ENCODE results near the gene IFIT1.
"Not testable (repeated sequence)": the region's sequence is repeated elsewhere in the genome, so short reads cannot be mapped to it uniquely, and the experiment has no call there.

Gene IFIT1

DNA sequence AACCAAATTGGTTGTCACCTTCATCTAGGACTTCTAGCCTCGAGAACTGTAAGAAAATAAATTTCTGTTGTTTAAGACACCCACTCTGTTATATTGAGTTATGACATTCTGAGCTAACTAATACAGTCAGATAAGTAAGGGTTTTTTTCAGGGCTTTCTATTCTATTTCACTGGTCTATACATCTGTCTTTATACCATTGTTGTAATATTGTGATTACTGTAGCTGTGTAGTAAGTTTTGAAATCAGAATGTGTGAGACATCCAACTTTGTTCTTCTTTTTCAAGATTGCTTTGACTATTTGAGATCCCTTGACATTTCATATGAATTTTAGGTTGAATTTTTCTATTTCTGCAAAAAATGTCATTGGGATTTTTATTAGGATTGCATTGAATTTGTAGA is 7.5 kb downstream of the IFIT1 start:
- Histone ChIP-seq H3K4me1 (ENCODE audit: control insufficient read depth, insufficient read depth, low read length) (no peaks in the 10 kb centered on the region), H3K36me3 (ENCODE audit: control insufficient read depth, insufficient read depth, low read length) (peaks cover 8% of the 10 kb centered on the region), H3K4me3 (ENCODE audit: insufficient read depth, low read depth, low read length) (no peak overlapping the region), H3K27me3 (ENCODE audit: control insufficient read depth, insufficient read depth, low read length, poor library complexity, severe bottlenecking) (no peaks in the 10 kb centered on the region), H3K27ac (ENCODE audit: insufficient read depth, low read depth, low read length, poor library complexity, severe bottlenecking) (no peak overlapping the region), H3K9me3 (ENCODE audit: control insufficient read depth, low read length) (no peaks in the 10 kb centered on the region)
- 92% methylated on average over 1 of the region's 1 CpG; no CpG with 5 or more reads in 1 of the 2 experiments for WGBS, 2 experiments

DNA sequence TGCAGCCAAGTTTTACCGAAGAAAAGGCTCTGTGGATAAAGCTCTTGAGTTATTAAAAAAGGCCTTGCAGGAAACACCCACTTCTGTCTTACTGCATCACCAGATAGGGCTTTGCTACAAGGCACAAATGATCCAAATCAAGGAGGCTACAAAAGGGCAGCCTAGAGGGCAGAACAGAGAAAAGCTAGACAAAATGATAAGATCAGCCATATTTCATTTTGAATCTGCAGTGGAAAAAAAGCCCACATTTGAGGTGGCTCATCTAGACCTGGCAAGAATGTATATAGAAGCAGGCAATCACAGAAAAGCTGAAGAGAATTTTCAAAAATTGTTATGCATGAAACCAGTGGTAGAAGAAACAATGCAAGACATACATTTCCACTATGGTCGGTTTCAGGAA is 10.6 kb downstream of the IFIT1 start:
- H3K4me1 ChIP-seq (ENCODE audit: control insufficient read depth, insufficient read depth, low read length) = no peaks in the 10 kb centered on the region
- H3K27ac ChIP-seq (ENCODE audit: insufficient read depth, low read depth, low read length, poor library complexity, severe bottlenecking) = no peak overlapping the region
- 79 to 100% methylated on average over 2 of the region's 2 CpGs for WGBS, 2 experiments
- no peaks in the 10 kb centered on the region for H3K27me3 ChIP-seq (ENCODE audit: control insufficient read depth, insufficient read depth, low read length, poor library complexity, severe bottlenecking)
- no peaks in the 10 kb centered on the region for H3K9me3 ChIP-seq (ENCODE audit: control insufficient read depth, low read length)
- peaks cover 8% of the 10 kb centered on the region for H3K36me3 ChIP-seq (ENCODE audit: control insufficient read depth, insufficient read depth, low read length)
- no peak overlapping the region for H3K4me3 ChIP-seq (ENCODE audit: insufficient read depth, low read depth, low read length)

DNA sequence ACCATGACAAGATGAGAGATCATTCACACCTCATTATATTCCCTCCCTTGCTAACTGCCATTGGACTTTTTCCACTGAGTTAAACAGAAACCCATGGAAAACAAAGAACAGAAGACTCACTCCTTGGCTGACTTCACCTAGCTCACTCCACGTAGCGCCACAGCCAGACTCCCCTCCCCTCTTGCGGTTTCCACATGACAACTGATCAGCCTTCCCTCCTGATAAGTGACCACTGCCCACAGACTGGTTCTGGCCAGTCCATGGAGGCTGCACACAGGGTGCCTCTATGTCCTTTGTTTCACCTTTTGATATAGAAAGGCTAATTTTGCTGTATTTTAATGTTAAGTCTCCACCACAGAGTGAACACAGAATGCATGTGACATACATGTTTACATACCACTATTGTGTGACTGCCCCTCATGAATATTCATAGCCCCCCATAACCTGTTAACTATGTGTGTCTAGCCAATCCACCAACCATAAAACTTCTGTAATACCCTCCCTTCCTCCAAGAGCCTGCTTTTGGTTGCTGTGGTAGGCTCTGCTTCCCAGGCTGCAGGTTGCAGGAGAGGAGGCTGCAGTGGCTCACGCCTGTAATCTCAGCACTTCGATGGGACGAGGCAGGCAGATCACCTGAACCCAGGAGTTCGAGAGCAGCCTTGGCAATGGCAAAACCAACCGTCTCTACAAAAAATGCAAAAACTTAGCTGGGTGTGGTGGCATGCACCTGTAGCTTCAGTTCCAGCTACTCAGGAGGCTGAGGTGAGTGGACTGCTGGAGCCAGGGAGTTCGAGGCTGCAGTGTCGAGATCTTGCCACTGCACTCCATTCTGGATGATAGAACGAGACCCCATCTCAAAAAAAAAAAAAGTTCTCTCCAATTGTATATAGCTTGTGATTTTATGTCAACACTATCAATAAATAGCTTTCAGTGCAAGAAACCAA is 12.0 kb downstream of the IFIT1 start:
- Histone ChIP-seq H3K27ac (ENCODE audit: insufficient read depth, low read depth, low read length, poor library complexity, severe bottlenecking) (no peak overlapping the region), H3K36me3 (ENCODE audit: control insufficient read depth, insufficient read depth, low read length) (peaks cover 8% of the 10 kb centered on the region)
- 92 to 93% methylated on average over 11 of the region's 11 CpGs for WGBS, 2 experiments

DNA sequence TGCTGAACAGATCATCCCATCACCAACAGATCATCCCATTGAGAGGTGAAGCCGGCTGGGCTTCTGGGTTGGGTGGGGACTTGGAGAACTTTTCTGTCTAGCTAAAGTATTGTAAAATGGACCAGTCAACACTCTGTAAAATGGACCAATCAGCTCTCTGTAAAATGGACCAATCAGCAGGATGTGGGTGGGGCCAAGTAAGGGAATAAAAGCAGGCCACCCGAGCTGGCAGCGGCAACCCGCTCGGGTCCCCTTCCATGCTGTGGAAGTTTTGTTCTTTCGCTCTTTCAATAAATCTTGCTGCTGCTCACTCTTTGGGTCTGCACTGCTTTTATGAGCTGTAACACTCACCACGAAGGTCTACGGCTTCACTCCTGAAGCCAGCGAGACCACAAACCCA is 13.8 kb downstream of the IFIT1 start:
- WGBS, 2 experiments = 93% methylated on average over 9 of the region's 9 CpGs

More for the DNA sequence above, 12.0 kb downstream of the IFIT1 start:
- H3K4me3 ChIP-seq (ENCODE audit: insufficient read depth, low read depth, low read length) = no peak overlapping the region
- no peaks in the 10 kb centered on the region for H3K4me1 ChIP-seq (ENCODE audit: control insufficient read depth, insufficient read depth, low read length)
- no peaks in the 10 kb centered on the region for H3K27me3 ChIP-seq (ENCODE audit: control insufficient read depth, insufficient read depth, low read length, poor library complexity, severe bottlenecking)
- no peaks in the 10 kb centered on the region for H3K9me3 ChIP-seq (ENCODE audit: control insufficient read depth, low read length)

DNA sequence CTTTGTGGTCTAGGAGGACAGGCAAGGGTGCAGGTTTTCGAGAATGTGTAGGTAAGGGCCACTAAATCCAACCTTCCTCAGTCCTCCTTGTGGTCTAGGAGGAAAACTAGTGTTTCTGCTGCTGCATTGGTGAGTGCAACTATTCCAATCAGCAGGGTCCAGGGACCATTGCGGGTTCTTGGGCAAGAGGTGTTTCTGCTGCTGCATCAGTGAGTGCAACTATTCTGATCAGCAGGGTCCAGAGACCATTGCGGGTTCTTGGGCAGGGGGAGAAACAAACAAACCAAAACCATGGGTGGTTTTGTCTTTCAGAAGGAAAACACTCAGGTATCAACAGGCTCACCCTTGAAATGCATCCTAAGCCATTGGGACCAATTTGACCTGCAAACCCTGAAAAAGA is 15.4 kb downstream of the IFIT1 start:
- not testable (repeated sequence) for H3K4me3 ChIP-seq (ENCODE audit: insufficient read depth, low read depth, low read length); H3K27me3 ChIP-seq (ENCODE audit: control insufficient read depth, insufficient read depth, low read length, poor library complexity, severe bottlenecking); H3K4me1 ChIP-seq (ENCODE audit: control insufficient read depth, insufficient read depth, low read length); H3K36me3 ChIP-seq (ENCODE audit: control insufficient read depth, insufficient read depth, low read length); H3K9me3 ChIP-seq (ENCODE audit: control insufficient read depth, low read length); H3K27ac ChIP-seq (ENCODE audit: insufficient read depth, low read depth, low read length, poor library complexity, severe bottlenecking)
- WGBS, 2 experiments = 96 to 98% methylated on average over 3 of the region's 3 CpGs

More for the DNA sequence above, 13.8 kb downstream of the IFIT1 start:
- not testable (repeated sequence) for H3K36me3 ChIP-seq (ENCODE audit: control insufficient read depth, insufficient read depth, low read length); H3K4me3 ChIP-seq (ENCODE audit: insufficient read depth, low read depth, low read length); H3K27ac ChIP-seq (ENCODE audit: insufficient read depth, low read depth, low read length, poor library complexity, severe bottlenecking); H3K27me3 ChIP-seq (ENCODE audit: control insufficient read depth, insufficient read depth, low read length, poor library complexity, severe bottlenecking); H3K4me1 ChIP-seq (ENCODE audit: control insufficient read depth, insufficient read depth, low read length); H3K9me3 ChIP-seq (ENCODE audit: control insufficient read depth, low read length)

DNA sequence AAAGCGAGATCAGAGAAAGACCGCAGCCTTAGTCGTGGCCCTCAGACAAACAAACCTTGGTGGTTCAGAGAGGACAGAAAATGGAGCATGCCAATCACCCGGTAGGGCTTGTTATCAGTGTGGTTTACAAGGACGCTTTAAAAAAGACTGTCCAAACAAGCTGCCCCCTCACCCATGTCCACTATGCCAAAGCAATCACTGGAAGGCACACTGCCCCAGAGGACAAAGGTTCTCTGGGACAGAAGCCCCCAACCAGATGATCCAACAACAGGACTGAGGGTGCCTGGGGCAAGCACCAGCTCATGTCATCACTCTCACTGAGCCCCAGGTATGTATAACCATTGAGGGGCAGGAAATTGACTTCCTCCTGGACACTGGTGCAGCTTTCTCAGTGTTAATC is 16.9 kb downstream of the IFIT1 start:
- H3K4me1 ChIP-seq (ENCODE audit: control insufficient read depth, insufficient read depth, low read length); H3K36me3 ChIP-seq (ENCODE audit: control insufficient read depth, insufficient read depth, low read length); H3K4me3 ChIP-seq (ENCODE audit: insufficient read depth, low read depth, low read length); H3K27me3 ChIP-seq (ENCODE audit: control insufficient read depth, insufficient read depth, low read length, poor library complexity, severe bottlenecking); H3K27ac ChIP-seq (ENCODE audit: insufficient read depth, low read depth, low read length, poor library complexity, severe bottlenecking); H3K9me3 ChIP-seq (ENCODE audit: control insufficient read depth, low read length): not testable (repeated sequence)
- 93 to 96% methylated on average over 5 of the region's 5 CpGs for WGBS, 2 experiments

DNA sequence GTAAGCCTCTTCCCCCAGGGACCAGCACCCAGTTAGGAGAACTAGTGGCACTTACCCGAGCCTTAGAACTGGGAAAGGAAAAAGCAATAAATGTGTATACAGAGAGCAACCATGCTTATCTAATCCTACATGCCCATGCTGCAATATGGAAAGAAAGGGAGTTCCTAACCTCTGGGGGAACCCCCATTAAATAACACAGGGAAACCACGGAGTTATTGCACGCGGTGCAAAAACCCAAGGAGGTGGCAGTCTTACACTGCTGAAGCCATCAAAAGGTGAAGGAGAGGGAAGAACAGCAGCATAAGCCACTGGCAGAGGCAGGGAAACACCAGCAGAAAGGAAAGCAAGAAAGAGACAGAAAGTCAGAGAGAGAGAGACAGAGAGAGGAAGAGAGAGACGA is 18.1 kb downstream of the IFIT1 start:
- not testable (repeated sequence) for H3K4me3 ChIP-seq (ENCODE audit: insufficient read depth, low read depth, low read length); H3K27ac ChIP-seq (ENCODE audit: insufficient read depth, low read depth, low read length, poor library complexity, severe bottlenecking); H3K4me1 ChIP-seq (ENCODE audit: control insufficient read depth, insufficient read depth, low read length); H3K36me3 ChIP-seq (ENCODE audit: control insufficient read depth, insufficient read depth, low read length); H3K9me3 ChIP-seq (ENCODE audit: control insufficient read depth, low read length); H3K27me3 ChIP-seq (ENCODE audit: control insufficient read depth, insufficient read depth, low read length, poor library complexity, severe bottlenecking)
- WGBS, 2 experiments = 98 to 99% methylated on average over 4 to 5 of the region's 5 CpGs

DNA sequence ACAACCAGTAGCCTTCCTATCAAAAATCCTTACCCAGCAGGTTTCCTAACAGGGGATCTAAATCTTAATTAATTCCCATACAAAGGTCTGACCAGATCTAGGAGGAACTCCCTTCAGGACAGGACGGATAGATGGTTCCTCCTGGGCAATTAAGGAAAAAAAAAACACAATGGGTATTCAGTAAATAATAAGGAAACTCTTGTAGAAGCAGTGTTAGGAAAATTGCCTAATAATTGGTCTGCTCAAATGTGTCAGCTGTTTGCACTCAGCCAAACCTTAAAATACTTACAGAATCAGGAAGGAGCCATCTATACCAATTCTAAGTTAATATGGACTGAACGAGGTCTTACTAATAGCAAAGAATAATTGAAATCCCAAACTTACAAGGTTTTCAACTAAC is 18.7 kb downstream of the IFIT1 start:
- not testable (repeated sequence) for H3K36me3 ChIP-seq (ENCODE audit: control insufficient read depth, insufficient read depth, low read length); H3K9me3 ChIP-seq (ENCODE audit: control insufficient read depth, low read length); H3K4me3 ChIP-seq (ENCODE audit: insufficient read depth, low read depth, low read length); H3K4me1 ChIP-seq (ENCODE audit: control insufficient read depth, insufficient read depth, low read length); H3K27ac ChIP-seq (ENCODE audit: insufficient read depth, low read depth, low read length, poor library complexity, severe bottlenecking)
- WGBS, 2 experiments = 88 to 89% methylated on average over 2 of the region's 2 CpGs
- peaks cover 14% of the 10 kb centered on the region for H3K27me3 ChIP-seq (ENCODE audit: control insufficient read depth, insufficient read depth, low read length, poor library complexity, severe bottlenecking)

DNA sequence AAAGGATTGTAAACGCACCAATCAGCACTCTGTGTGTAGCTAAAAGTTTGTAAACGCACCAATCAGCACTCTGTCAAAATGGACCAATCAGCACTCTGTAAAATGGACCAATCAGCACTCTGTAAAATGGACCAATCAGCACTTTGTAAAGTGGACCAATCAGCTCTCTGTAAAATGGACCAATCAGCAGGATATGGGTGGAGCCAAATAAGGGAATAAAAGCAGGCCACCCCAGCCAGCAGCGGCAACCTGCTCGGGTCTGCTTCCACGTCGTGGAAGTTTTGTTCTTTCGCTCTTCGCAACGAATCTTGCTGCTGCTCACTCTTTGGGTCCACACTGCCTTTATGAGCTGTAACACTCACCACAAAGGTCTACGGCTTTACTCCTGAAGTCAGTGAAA is 19.9 kb downstream of the IFIT1 start:
- 93 to 96% methylated on average over 10 of the region's 10 CpGs for WGBS, 2 experiments
- H3K27me3 ChIP-seq (ENCODE audit: control insufficient read depth, insufficient read depth, low read length, poor library complexity, severe bottlenecking) = peaks cover 15% of the 10 kb centered on the region

DNA sequence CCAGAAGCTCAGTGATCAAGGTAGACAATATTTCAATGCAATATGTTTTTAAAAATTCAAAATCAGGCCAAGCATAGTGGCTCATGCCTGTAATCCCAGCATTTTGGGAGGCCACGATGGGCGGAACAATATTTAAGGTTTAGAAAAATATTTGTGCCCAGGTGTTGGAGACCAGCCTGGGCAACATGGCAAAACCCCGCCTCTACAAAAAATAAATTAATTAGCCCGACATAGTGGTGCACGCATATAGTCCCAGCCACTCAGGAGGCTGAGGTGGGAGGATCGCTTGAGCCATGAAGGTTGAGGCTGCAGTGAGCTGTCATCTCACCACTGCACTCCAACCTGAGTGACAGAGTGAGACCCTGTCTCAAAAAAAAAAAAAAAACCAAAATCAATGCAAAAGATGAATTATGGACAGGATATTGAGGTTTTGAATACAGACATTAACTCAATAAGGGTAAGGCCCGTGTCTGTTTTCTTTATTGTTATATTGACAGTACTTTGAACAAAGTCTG is 21.0 kb downstream of the IFIT1 start:
- Histone ChIP-seq H3K9me3 (ENCODE audit: control insufficient read depth, low read length) (no peaks in the 10 kb centered on the region), H3K4me3 (ENCODE audit: insufficient read depth, low read depth, low read length) (peak overlapping the region; percentile 52), H3K27me3 (ENCODE audit: control insufficient read depth, insufficient read depth, low read length, poor library complexity, severe bottlenecking) (peaks cover 15% of the 10 kb centered on the region), H3K36me3 (ENCODE audit: control insufficient read depth, insufficient read depth, low read length) (peaks cover 6% of the 10 kb centered on the region), H3K4me1 (ENCODE audit: control insufficient read depth, insufficient read depth, low read length) (no peaks in the 10 kb centered on the region), H3K27ac (ENCODE audit: insufficient read depth, low read depth, low read length, poor library complexity, severe bottlenecking) (no peak overlapping the region)
- 93 to 96% methylated on average over 7 of the region's 7 CpGs for WGBS, 2 experiments

More for the DNA sequence above, 19.9 kb downstream of the IFIT1 start:
- not testable (repeated sequence) for H3K27ac ChIP-seq (ENCODE audit: insufficient read depth, low read depth, low read length, poor library complexity, severe bottlenecking); H3K4me1 ChIP-seq (ENCODE audit: control insufficient read depth, insufficient read depth, low read length); H3K36me3 ChIP-seq (ENCODE audit: control insufficient read depth, insufficient read depth, low read length); H3K9me3 ChIP-seq (ENCODE audit: control insufficient read depth, low read length); H3K4me3 ChIP-seq (ENCODE audit: insufficient read depth, low read depth, low read length)

Data from ectodermal cell (in vitro differentiated cells).